ENCODE data around the gene C2orf81. TPM values are rescaled to one million over a fixed set of nuclear protein-coding genes. Genes with fewer than 3 reads are reported as not detected.

Gene C2orf81
- total and polyA plus RNA-seq, 12 donors: 0.52 to 1.7 (median 1.2) TPM

DNA sequence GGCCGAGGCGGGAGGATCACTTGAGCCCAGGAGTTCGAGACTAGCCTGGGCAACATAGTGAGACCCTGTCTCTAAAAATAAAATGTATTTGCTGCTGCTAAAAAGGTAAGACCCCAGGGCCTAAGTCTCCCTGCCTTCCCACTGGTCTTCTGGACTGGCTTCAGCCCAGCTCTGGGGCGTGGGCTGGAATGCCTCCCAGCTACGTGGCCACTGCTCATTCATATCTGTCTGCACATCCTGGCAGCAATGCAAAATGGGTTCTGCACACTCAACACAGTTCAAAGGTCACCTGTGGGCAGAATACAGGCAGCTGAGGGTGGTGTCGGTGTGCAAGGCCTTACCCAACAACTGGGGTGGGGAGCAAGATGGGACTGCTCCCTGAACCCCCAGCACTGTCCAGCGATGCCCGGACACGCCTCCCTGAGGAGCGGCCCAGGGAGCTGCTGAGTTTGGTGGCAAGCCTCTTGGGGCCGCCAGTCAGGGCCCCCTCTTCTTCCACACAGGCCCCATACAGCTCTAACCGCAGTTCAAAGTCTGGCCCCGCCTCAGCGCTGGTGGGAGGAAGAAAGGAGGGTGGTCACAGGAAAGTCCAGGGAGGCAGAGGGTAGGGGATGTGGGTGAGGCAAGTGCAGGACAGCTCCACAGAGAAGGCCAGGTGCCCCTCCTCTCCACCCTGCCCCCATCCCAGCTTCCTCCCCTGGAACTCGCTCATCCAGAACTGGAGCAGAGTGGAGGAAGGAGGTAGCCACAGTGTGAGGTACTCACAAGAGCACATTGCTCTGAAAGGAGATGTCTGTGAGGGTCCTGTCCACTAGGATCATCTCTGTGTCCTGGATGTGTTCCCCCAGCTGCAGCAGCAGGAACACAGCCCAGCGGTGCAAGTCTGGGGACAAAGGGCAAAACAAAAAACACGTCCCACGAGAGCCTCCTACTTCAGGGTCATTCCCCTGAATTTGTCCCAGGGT, 8.3 kb upstream of the C2orf81 start:
- no peak for DNase-seq
- no peaks in the 10 kb centered on the region for H3K27me3 ChIP-seq
- no peak overlapping the region for H3K4me3 ChIP-seq
- H3K9me3 ChIP-seq: no peaks in the 10 kb centered on the region
- TF ChIP-seq CTCF (IDR thresholded peaks at IDR 0.05): no peak
- H3K4me1 ChIP-seq: peaks cover 0 to under 1% (median 0%) of the 10 kb centered on the region in 9 donors
- 89 to 91% methylated on average over 18 of the region's 18 CpGs for WGBS, 2 donors
- H3K36me3 ChIP-seq: peaks cover 0 to 78% (median 55%) of the 10 kb centered on the region in 9 donors
- peak in 1 of 8 donors; percentile 11 for ATAC-seq
- intact Hi-C loops (cut with DNase I): no loop called here
- no peak overlapping the region for H3K27ac ChIP-seq

GRCh38 chr2:74428675-74429074, 7.3 kb upstream of the C2orf81 start:
- Histone ChIP-seq H3K27ac (no peak overlapping the region), H3K36me3 (peaks cover 0 to 83% (median 55%) of the 10 kb centered on the region in 9 donors), H3K9me3 (no peaks in the 10 kb centered on the region), H3K4me1 (no peaks in the 10 kb centered on the region), H3K4me3 (no peak overlapping the region), H3K27me3 (no peaks in the 10 kb centered on the region)
- intact Hi-C loops (cut with DNase I): no loop called here
- WGBS, 2 donors: 74 to 78% methylated on average over 5 of the region's 5 CpGs
- peak in 1 of 8 donors; percentile 25 for ATAC-seq
- TF ChIP-seq CTCF (IDR thresholded peaks at IDR 0.05): no peak
- no peak for DNase-seq

GRCh38 chr2:74427551-74427950, 6.1 kb upstream of the C2orf81 start:
- Histone ChIP-seq H3K4me3 (no peak overlapping the region), H3K9me3 (no peaks in the 10 kb centered on the region), H3K27ac (no peak overlapping the region), H3K4me1 (no peaks in the 10 kb centered on the region), H3K36me3 (peaks cover 0 to 82% (median 55%) of the 10 kb centered on the region in 9 donors), H3K27me3 (no peaks in the 10 kb centered on the region)
- WGBS, 2 donors: 83 to 94% methylated on average over 3 of the region's 3 CpGs
- TF ChIP-seq CTCF (IDR thresholded peaks at IDR 0.05): no peak
- intact Hi-C loops (cut with DNase I): no loop called here
- ATAC-seq (no peak), DNase-seq (no peak)

DNA sequence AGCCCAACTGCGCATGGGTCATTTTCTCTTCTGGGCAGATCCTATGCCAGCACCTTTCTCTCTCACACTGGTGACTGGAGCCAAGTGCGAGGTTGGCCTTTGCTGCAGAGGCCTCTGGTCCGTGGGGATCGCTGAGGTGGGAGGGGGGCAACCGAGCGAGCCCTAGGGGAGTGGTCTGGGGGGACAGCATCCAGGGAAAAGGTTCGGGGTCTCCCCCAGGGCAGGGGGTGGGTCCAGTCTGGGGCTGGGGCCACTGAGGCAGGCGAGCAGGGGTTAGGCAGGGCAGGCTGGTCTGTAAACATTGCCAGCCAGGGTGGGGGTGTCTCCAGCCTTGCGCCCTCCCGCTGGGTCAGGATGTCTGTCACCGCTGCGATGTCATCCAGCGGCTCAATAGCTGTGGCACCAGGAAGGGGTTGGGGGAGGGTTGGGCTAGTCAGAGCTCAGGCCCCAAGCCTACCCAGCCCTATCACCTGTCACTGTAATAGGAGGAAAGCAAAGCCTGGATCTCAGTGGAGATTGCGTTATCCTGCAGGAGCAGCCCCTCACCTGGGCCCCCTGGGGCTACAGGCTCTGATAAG, 4.9 kb upstream of the C2orf81 start:
- Histone ChIP-seq H3K4me3 (no peak overlapping the region), H3K36me3 (peaks cover 0 to 69% (median 50%) of the 10 kb centered on the region in 9 donors), H3K4me1 (peaks cover 0 to 10% (median 7%) of the 10 kb centered on the region in 9 donors), H3K27ac (no peak overlapping the region), H3K9me3 (no peaks in the 10 kb centered on the region), H3K27me3 (no peaks in the 10 kb centered on the region)
- DNase-seq: no peak
- no peak for TF ChIP-seq CTCF (IDR thresholded peaks at IDR 0.05)
- WGBS, 2 donors: 68 to 84% methylated on average over 14 of the region's 14 CpGs
- ATAC-seq: no peak
- intact Hi-C loops (cut with DNase I): no loop called here

All from heart right ventricle (tissue), 16 donors.